Measurements from ENCODE around the gene MDN1.
"Not testable (repeated sequence)": the region's sequence is repeated elsewhere in the genome, so short reads cannot be mapped to it uniquely, and the experiment has no call there.

The MDN1 gene

DNA sequence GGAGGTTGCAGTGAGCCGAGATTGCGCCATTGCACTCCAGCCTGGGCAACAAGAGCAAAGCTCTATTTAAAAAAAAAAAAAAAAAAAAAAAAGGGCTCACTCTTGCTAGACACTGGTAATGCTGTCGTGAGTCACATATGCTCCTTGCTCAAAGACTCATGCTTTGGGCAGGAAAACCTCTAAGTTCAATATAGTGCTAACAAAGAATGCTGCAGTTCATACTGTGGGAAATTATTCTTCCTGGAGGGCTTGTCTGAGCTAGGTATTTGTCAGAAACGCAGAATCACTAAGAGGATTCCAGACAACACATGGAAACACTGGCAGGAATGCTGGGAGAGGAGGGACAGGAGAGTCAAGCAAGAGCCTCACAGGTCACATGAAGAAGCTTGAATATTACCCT is 178.8 kb downstream of the MDN1 start:
- DNase-seq (ENCODE audit: low read depth): peak; percentile 14

GRCh38 chr6:89638320-89639195 is 181.0 kb downstream of the MDN1 start, which contains the start of gene LYRM2:
Gene LYRM2, minus strand, starts transcription at chr6:89638747. Its CDS starts 31 bp downstream, at chr6:89638716.
- peak; percentile 55 for DNase-seq (ENCODE audit: low read depth)
- TF ChIP-seq, protein P1, sequence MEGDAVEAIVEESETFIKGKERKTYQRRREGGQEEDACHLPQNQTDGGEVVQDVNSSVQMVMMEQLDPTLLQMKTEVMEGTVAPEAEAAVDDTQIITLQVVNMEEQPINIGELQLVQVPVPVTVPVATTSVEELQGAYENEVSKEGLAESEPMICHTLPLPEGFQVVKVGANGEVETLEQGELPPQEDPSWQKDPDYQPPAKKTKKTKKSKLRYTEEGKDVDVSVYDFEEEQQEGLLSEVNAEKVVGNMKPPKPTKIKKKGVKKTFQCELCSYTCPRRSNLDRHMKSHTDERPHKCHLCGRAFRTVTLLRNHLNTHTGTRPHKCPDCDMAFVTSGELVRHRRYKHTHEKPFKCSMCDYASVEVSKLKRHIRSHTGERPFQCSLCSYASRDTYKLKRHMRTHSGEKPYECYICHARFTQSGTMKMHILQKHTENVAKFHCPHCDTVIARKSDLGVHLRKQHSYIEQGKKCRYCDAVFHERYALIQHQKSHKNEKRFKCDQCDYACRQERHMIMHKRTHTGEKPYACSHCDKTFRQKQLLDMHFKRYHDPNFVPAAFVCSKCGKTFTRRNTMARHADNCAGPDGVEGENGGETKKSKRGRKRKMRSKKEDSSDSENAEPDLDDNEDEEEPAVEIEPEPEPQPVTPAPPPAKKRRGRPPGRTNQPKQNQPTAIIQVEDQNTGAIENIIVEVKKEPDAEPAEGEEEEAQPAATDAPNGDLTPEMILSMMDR (IDR thresholded peaks at IDR 0.05; ENCODE audit: control insufficient read depth, insufficient read depth, low read depth, low read length, missing control alignments): no peak
- H3K4me3 ChIP-seq (ENCODE audit: control insufficient read depth, low read depth, low read length): peak within 1 kb of the TSS; percentile 78

More for the DNA sequence above, 178.8 kb downstream of the MDN1 start:
- TF ChIP-seq, protein P1 (IDR thresholded peaks at IDR 0.05; ENCODE audit: control insufficient read depth, insufficient read depth, low read depth, low read length, missing control alignments): no peak
- no peak overlapping the region for H3K4me3 ChIP-seq (ENCODE audit: control insufficient read depth, low read depth, low read length)

DNA sequence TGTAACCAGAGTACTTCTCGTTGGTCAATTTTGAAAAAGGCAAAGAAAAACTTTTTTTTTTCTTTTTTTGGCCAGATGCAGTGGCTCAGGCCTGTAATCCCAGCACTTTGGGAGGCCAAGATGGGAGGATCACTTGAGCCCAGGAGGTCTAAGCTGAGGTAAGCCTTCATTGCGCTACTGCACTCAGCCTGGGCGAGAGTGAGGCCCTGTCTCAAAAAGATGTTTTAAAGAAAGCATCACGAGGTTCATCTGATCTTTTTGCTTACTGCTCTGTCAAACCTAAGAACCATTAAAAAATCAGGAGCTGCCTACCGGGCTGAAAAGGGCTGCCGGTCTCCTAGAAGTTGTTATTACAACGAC is 181.7 kb downstream of the MDN1 start:
- TF ChIP-seq, protein P1 (IDR thresholded peaks at IDR 0.05; ENCODE audit: control insufficient read depth, insufficient read depth, low read depth, low read length, missing control alignments): no peak
- peak overlapping the region; percentile 78 for H3K4me3 ChIP-seq (ENCODE audit: control insufficient read depth, low read depth, low read length)

GRCh38 chr6:89636412-89636811 is 183.2 kb downstream of the MDN1 start:
- not testable (repeated sequence) for DNase-seq (ENCODE audit: low read depth); H3K4me3 ChIP-seq (ENCODE audit: control insufficient read depth, low read depth, low read length)

More for the DNA sequence above, 181.7 kb downstream of the MDN1 start:
- no peak for DNase-seq (ENCODE audit: low read depth)

GRCh38 chr6:89630488-89630887 is 189.1 kb downstream of the MDN1 start:
- no peak overlapping the region for H3K4me3 ChIP-seq (ENCODE audit: control insufficient read depth, low read depth, low read length)
- TF ChIP-seq, protein P1 (IDR thresholded peaks at IDR 0.05; ENCODE audit: control insufficient read depth, insufficient read depth, low read depth, low read length, missing control alignments): no peak
- no peak for DNase-seq (ENCODE audit: low read depth)

DNA sequence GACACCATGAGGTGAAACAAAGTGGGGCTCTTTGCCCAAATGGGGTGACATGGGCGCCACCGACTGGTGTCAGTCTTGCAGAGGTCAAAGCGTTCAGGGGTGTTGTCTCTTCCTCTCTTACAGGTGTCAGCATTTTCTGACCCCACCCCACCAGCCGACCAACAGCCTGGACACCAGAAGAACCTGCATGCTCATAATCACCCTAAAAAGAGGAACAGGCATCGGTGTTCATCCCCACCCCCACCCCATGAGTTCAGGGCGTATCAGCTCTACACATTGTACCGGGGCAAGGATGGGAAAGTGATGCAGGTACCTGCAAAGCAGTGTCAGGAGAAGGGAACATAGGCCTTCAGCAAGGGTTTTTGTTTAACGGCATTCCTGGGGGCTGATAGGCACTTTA is 195.8 kb downstream of the MDN1 start:
- H3K4me3 ChIP-seq (ENCODE audit: control insufficient read depth, low read depth, low read length): no peak overlapping the region
- DNase-seq (ENCODE audit: low read depth): no peak
- TF ChIP-seq, protein P1 (IDR thresholded peaks at IDR 0.05; ENCODE audit: control insufficient read depth, insufficient read depth, low read depth, low read length, missing control alignments): no peak

DNA sequence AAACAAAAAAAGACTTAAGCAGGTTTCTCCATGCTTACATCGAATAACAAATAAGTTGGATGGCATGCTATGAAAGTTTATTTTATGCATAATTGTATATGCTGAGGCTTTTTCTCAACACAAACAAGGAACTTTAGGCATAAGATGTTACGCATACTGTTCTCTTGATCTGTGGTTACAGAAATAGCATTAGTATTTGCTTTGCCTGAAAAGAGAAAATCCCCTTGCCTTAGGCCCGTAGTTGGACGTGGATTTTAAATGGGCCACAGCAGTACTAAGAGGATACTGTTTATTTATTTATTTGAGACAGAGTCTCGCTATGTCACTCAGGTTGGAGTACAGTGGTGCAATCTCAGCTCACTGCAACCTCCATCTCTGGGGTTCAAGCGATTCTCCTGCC is 200.0 kb downstream of the MDN1 start:
- no peak overlapping the region for H3K4me3 ChIP-seq (ENCODE audit: control insufficient read depth, low read depth, low read length)
- TF ChIP-seq, protein P1 (IDR thresholded peaks at IDR 0.05; ENCODE audit: control insufficient read depth, insufficient read depth, low read depth, low read length, missing control alignments): no peak
- DNase-seq (ENCODE audit: low read depth): no peak
